Activated T-cell treated with anti-CD3 and anti-CD28 coated beads, Interleukin-2, amount 50 U/mL, for 24 hours (primary cell): ENCODE measurements around the gene TLCD1.
A peak's percentile ranks its signal among the peaks of the same experiment; 100 is the strongest.

Experiments
- DNase-seq: peaks from one replicate; pipeline ENCODE4 v3.0.0-alpha.2; 2020
- H3K27ac Mint-ChIP-seq: 2 replicates; pipeline ENCODE4 v1.8.0; 2020; ENCODE audit warnings: mild to moderate bottlenecking, mixed read lengths
- H3K27me3 Mint-ChIP-seq: 2 replicates; pipeline ENCODE4 v1.8.0; 2020; ENCODE audit warnings: mixed read lengths
- H3K36me3 Mint-ChIP-seq: 2 replicates; pipeline ENCODE4 v1.8.0; 2020; ENCODE audit warnings: low read depth, mixed read lengths
- H3K4me1 Mint-ChIP-seq: 2 replicates; pipeline ENCODE4 v1.8.0; 2020; ENCODE audit warnings: low read depth, mixed read lengths
- H3K4me3 Mint-ChIP-seq: 2 replicates; pipeline ENCODE4 v1.8.0; 2020; ENCODE audit warnings: mild to moderate bottlenecking, moderate library complexity, mixed read lengths
- H3K9me3 Mint-ChIP-seq: 2 replicates; pipeline ENCODE4 v1.8.0; 2020; ENCODE audit warnings: mixed read lengths

The TLCD1 gene

GRCh38 chr17:28726226-28726626, at the start of gene TLCD1:
Gene TLCD1, minus strand, starts transcription at chr17:28726233. Its CDS starts 136 bp downstream, at chr17:28726097.
- peaks cover 60% of the 10 kb centered on the region for H3K4me1 Mint-ChIP-seq
- H3K27ac Mint-ChIP-seq = peak within 1 kb of the TSS; percentile 100
- DNase-seq = peak; percentile 92
- peak within 1 kb of the TSS; percentile 100 for H3K4me3 Mint-ChIP-seq
- H3K36me3 Mint-ChIP-seq = peaks cover 54% of the 10 kb centered on the region
- no peaks in the 10 kb centered on the region for H3K27me3 Mint-ChIP-seq
- no peaks in the 10 kb centered on the region for H3K9me3 Mint-ChIP-seq

- no peaks in the 10 kb centered on the region for H3K9me3 Mint-ChIP-seq
- peaks cover 35% of the 10 kb centered on the region for H3K4me1 Mint-ChIP-seq
- DNase-seq = no peak
- H3K27ac Mint-ChIP-seq = peak overlapping the region; percentile 22
- peaks cover 35% of the 10 kb centered on the region for H3K36me3 Mint-ChIP-seq
- H3K4me3 Mint-ChIP-seq = no peak overlapping the region
- H3K27me3 Mint-ChIP-seq = no peaks in the 10 kb centered on the region
These were observed 48.2 kb upstream of the TLCD1 start for GRCh38 chr17:28774206-28774605.

- Mint-ChIP-seq H3K36me3 (peaks cover 32% of the 10 kb centered on the region), H3K4me1 (peaks cover 31% of the 10 kb centered on the region), H3K4me3 (no peak overlapping the region), H3K27ac (no peak overlapping the region), H3K27me3 (no peaks in the 10 kb centered on the region), H3K9me3 (no peaks in the 10 kb centered on the region)
- no peak for DNase-seq
These were observed 47.7 kb upstream of the TLCD1 start for GRCh38 chr17:28773736-28774135.

- Mint-ChIP-seq H3K27me3 (no peaks in the 10 kb centered on the region), H3K9me3 (no peaks in the 10 kb centered on the region), H3K36me3 (peaks cover 64% of the 10 kb centered on the region), H3K4me3 (no peak overlapping the region), H3K27ac (peak overlapping the region; percentile 87), H3K4me1 (peaks cover 33% of the 10 kb centered on the region)
- DNase-seq = no peak
These were observed 39.0 kb upstream of the TLCD1 start for GRCh38 chr17:28765038-28765437.

- Mint-ChIP-seq H3K36me3 (peaks cover 74% of the 10 kb centered on the region), H3K27ac (peak overlapping the region; percentile 85), H3K9me3 (no peaks in the 10 kb centered on the region), H3K4me1 (peaks cover 31% of the 10 kb centered on the region), H3K4me3 (no peak overlapping the region), H3K27me3 (no peaks in the 10 kb centered on the region)
- DNase-seq = peak; percentile 75
These were observed 37.8 kb upstream of the TLCD1 start for GRCh38 chr17:28763804-28764266.

GRCh38 chr17:28763137-28763799, 37.2 kb upstream of the TLCD1 start:
- H3K4me3 Mint-ChIP-seq = no peak overlapping the region
- H3K36me3 Mint-ChIP-seq = peaks cover 77% of the 10 kb centered on the region
- H3K9me3 Mint-ChIP-seq = no peaks in the 10 kb centered on the region
- no peak for DNase-seq
- H3K27me3 Mint-ChIP-seq = no peaks in the 10 kb centered on the region
- peaks cover 31% of the 10 kb centered on the region for H3K4me1 Mint-ChIP-seq
- peak overlapping the region; percentile 85 for H3K27ac Mint-ChIP-seq

GRCh38 chr17:28760601-28761562, 34.8 kb upstream of the TLCD1 start:
- H3K27me3 Mint-ChIP-seq = no peaks in the 10 kb centered on the region
- peaks cover 23% of the 10 kb centered on the region for H3K4me1 Mint-ChIP-seq
- peak overlapping the region; percentile 72 for H3K27ac Mint-ChIP-seq
- DNase-seq = no peak
- H3K9me3 Mint-ChIP-seq = no peaks in the 10 kb centered on the region
- H3K36me3 Mint-ChIP-seq = peaks cover 84% of the 10 kb centered on the region
- no peak overlapping the region for H3K4me3 Mint-ChIP-seq

- Mint-ChIP-seq H3K27ac (peak overlapping the region; percentile 84), H3K36me3 (peaks cover 84% of the 10 kb centered on the region)
These were observed 33.3 kb upstream of the TLCD1 start for GRCh38 chr17:28759256-28759865.

GRCh38 chr17:28758411-28759121, 32.5 kb upstream of the TLCD1 start:
- no peak for DNase-seq
- Mint-ChIP-seq H3K27me3 (no peaks in the 10 kb centered on the region), H3K9me3 (no peaks in the 10 kb centered on the region), H3K27ac (peak overlapping the region; percentile 84), H3K36me3 (peaks cover 81% of the 10 kb centered on the region), H3K4me1 (peaks cover 13% of the 10 kb centered on the region), H3K4me3 (no peak overlapping the region)

More at GRCh38 chr17:28759256-28759865, 33.3 kb upstream of the TLCD1 start:
- Mint-ChIP-seq H3K27me3 (no peaks in the 10 kb centered on the region), H3K9me3 (no peaks in the 10 kb centered on the region), H3K4me1 (peaks cover 17% of the 10 kb centered on the region), H3K4me3 (no peak overlapping the region)
- DNase-seq = no peak

GRCh38 chr17:28756049-28756804, 30.2 kb upstream of the TLCD1 start:
- no peak for DNase-seq
- peaks cover 79% of the 10 kb centered on the region for H3K36me3 Mint-ChIP-seq
- no peaks in the 10 kb centered on the region for H3K27me3 Mint-ChIP-seq
- no peak overlapping the region for H3K4me3 Mint-ChIP-seq
- no peaks in the 10 kb centered on the region for H3K9me3 Mint-ChIP-seq
- peaks cover 3% of the 10 kb centered on the region for H3K4me1 Mint-ChIP-seq
- peak overlapping the region; percentile 62 for H3K27ac Mint-ChIP-seq

- Mint-ChIP-seq H3K9me3 (no peaks in the 10 kb centered on the region), H3K27ac (peak overlapping the region; percentile 59), H3K36me3 (peaks cover 79% of the 10 kb centered on the region), H3K4me1 (peaks cover 5% of the 10 kb centered on the region), H3K27me3 (no peaks in the 10 kb centered on the region), H3K4me3 (no peak overlapping the region)
- no peak for DNase-seq
These were observed 29.5 kb upstream of the TLCD1 start for GRCh38 chr17:28755486-28755885.

GRCh38 chr17:28751600-28752366, 25.8 kb upstream of the TLCD1 start:
- no peak overlapping the region for H3K4me3 Mint-ChIP-seq
- H3K36me3 Mint-ChIP-seq = peaks cover 79% of the 10 kb centered on the region
- H3K4me1 Mint-ChIP-seq = peaks cover 36% of the 10 kb centered on the region
- peak overlapping the region; percentile 26 for H3K27ac Mint-ChIP-seq
- H3K27me3 Mint-ChIP-seq = no peaks in the 10 kb centered on the region
- DNase-seq = no peak
- no peaks in the 10 kb centered on the region for H3K9me3 Mint-ChIP-seq
